ENCODE data around the gene HOXB3. TPM values are rescaled to one million over a fixed set of nuclear protein-coding genes. Genes with fewer than 3 reads are reported as not detected.
A peak's percentile ranks its signal among the peaks of the same experiment; 100 is the strongest.

The HOXB3 gene
- total and polyA plus RNA-seq, 10 donors: 3.6 to 23.1 (median 8.8) TPM

GRCh38 chr17:48543854-48544348, 46.1 kb downstream of the HOXB3 start:
- 1 to 5% (median 2%) methylated on average over 19 to 20 of the region's 20 CpGs for WGBS, 5 donors
- peaks cover 0 to 90% (median 37%) of the 10 kb centered on the region in 7 donors for H3K27me3 ChIP-seq (replicated peaks in 1 of 7)
- no peak for TF ChIP-seq POLR2A (IDR thresholded peaks at IDR 0.05)
- no peaks in the 10 kb centered on the region for H3K36me3 ChIP-seq
- DNase-seq: no peak
- no peaks in the 10 kb centered on the region for H3K9me3 ChIP-seq
- H3K4me3 ChIP-seq: peak overlapping the region; percentile 48 to 79 (median 67)
- H3K4me1 ChIP-seq: peaks cover 2 to 89% (median 48%) of the 10 kb centered on the region in 6 donors
- peak overlapping the region; percentile 85 to 94 (median 88) for H3K27ac ChIP-seq
- intact Hi-C loops (cut with DNase I; ENCODE audit: low total_unique reads): no loop called here

GRCh38 chr17:48543107-48543853, 46.8 kb downstream of the HOXB3 start:
- TF ChIP-seq POLR2AphosphoS5 (IDR thresholded peaks at IDR 0.05) (peak in 2 of 3 donors; percentile 52 to 56), CTCF (IDR thresholded peaks at IDR 0.05 in 8 of 11, conservative IDR thresholded peaks at IDR 0.05 in 3 of 11) (peak in 2 of 11 experiments; percentile 31 to 33), POLR2A (IDR thresholded peaks at IDR 0.05) (no peak)
- H3K4me1 ChIP-seq: peaks cover 2 to 82% (median 45%) of the 10 kb centered on the region in 6 donors
- no peak for DNase-seq
- H3K36me3 ChIP-seq: no peaks in the 10 kb centered on the region
- 0 to 1% (median 1%) methylated on average over 34 to 72 of the region's 72 CpGs for WGBS, 5 donors
- peak overlapping the region; percentile 48 to 79 (median 67) for H3K4me3 ChIP-seq
- H3K27ac ChIP-seq: peak overlapping the region; percentile 85 to 94 (median 88)
- peaks cover 0 to 93% (median 37%) of the 10 kb centered on the region in 7 donors for H3K27me3 ChIP-seq (replicated peaks in 1 of 7)
- intact Hi-C loops (cut with DNase I; ENCODE audit: low total_unique reads): no loop called here
- H3K9me3 ChIP-seq: no peaks in the 10 kb centered on the region

- Histone ChIP-seq H3K36me3 (no peaks in the 10 kb centered on the region), H3K27me3 (replicated peaks in 1 of 7) (peaks cover 0 to 94% (median 37%) of the 10 kb centered on the region in 7 donors), H3K4me1 (peaks cover 2 to 79% (median 43%) of the 10 kb centered on the region in 6 donors), H3K27ac (peak overlapping the region; percentile 85 to 94 (median 88)), H3K4me3 (peak overlapping the region; percentile 48 to 79 (median 67)), H3K9me3 (no peaks in the 10 kb centered on the region)
- WGBS, 5 donors: 3 to 8% (median 4%) methylated on average over 12 of the region's 12 CpGs
- intact Hi-C loops (cut with DNase I; ENCODE audit: low total_unique reads): no loop called here
- no peak for DNase-seq
- no peak for TF ChIP-seq POLR2AphosphoS5 (IDR thresholded peaks at IDR 0.05)
Observed at GRCh38 chr17:48542698-48543106, 47.3 kb downstream of the HOXB3 start.

- Histone ChIP-seq H3K36me3 (no peaks in the 10 kb centered on the region), H3K4me3 (peak overlapping the region; percentile 48 to 79 (median 67)), H3K4me1 (peaks cover 2 to 75% (median 43%) of the 10 kb centered on the region in 6 donors), H3K27ac (peak overlapping the region; percentile 85 to 94 (median 88)), H3K9me3 (no peaks in the 10 kb centered on the region), H3K27me3 (replicated peaks in 1 of 7) (peaks cover 0 to 90% (median 37%) of the 10 kb centered on the region in 7 donors)
- no peak for TF ChIP-seq CTCF (IDR thresholded peaks at IDR 0.05 in 8 of 11, conservative IDR thresholded peaks at IDR 0.05 in 3 of 11)
- TF ChIP-seq POLR2AphosphoS5 (IDR thresholded peaks at IDR 0.05): no peak
- TF ChIP-seq POLR2A (IDR thresholded peaks at IDR 0.05): no peak
- intact Hi-C loops (cut with DNase I; ENCODE audit: low total_unique reads): no loop called here
- no peak for DNase-seq
- 8 to 17% (median 13%) methylated on average over 27 of the region's 27 CpGs for WGBS, 5 donors
Observed at GRCh38 chr17:48542114-48542656, 47.9 kb downstream of the HOXB3 start.

Measured in spleen (tissue), 11 donors.